ENCODE measurements around the gene DIS3L. TPM values are rescaled to one million over a fixed set of nuclear protein-coding genes. Genes with fewer than 3 reads are reported as not detected.
"Not testable (repeated sequence)": the region's sequence is repeated elsewhere in the genome, so short reads cannot be mapped to it uniquely, and the experiment has no call there.

Gene DIS3L
- total RNA-seq, 3 donors from 2014 or later = 15.5 to 31.9 (median 23.9) TPM

DNA sequence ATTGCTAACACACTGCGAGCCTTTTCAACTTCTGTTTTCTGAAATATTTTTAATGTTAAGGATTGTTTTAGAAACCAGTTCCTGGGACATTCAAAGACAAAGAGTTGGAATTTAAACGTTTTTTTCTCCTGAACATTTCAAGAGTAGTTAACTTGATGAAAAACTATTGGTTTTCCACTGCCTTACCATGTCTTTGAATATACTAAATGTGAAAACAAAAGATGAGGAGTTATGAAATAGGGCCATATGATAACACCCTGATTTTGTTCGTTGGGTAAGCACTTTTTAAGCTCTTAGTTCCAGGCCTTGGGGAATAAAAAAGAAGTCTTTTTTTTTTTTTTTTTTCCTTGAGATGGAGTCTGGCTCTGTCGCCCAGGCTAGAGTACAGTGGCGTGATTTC, 2.8 kb downstream of the DIS3L start:
- no peaks in the 10 kb centered on the region for H3K9me3 ChIP-seq
- intact Hi-C loops (cut with DNase I, micrococcal nuclease) = no loop called here
- no peak overlapping the region for H3K4me3 ChIP-seq
- DNase-seq (no peak), ATAC-seq (no peak)
- H3K36me3 ChIP-seq (ENCODE audit: low read depth) = no peaks in the 10 kb centered on the region
- TF ChIP-seq, protein P1, sequence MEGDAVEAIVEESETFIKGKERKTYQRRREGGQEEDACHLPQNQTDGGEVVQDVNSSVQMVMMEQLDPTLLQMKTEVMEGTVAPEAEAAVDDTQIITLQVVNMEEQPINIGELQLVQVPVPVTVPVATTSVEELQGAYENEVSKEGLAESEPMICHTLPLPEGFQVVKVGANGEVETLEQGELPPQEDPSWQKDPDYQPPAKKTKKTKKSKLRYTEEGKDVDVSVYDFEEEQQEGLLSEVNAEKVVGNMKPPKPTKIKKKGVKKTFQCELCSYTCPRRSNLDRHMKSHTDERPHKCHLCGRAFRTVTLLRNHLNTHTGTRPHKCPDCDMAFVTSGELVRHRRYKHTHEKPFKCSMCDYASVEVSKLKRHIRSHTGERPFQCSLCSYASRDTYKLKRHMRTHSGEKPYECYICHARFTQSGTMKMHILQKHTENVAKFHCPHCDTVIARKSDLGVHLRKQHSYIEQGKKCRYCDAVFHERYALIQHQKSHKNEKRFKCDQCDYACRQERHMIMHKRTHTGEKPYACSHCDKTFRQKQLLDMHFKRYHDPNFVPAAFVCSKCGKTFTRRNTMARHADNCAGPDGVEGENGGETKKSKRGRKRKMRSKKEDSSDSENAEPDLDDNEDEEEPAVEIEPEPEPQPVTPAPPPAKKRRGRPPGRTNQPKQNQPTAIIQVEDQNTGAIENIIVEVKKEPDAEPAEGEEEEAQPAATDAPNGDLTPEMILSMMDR (IDR thresholded peaks at IDR 0.05) = no peak
- H3K4me1 ChIP-seq (ENCODE audit: low read depth) = peaks cover 25% of the 10 kb centered on the region

DNA sequence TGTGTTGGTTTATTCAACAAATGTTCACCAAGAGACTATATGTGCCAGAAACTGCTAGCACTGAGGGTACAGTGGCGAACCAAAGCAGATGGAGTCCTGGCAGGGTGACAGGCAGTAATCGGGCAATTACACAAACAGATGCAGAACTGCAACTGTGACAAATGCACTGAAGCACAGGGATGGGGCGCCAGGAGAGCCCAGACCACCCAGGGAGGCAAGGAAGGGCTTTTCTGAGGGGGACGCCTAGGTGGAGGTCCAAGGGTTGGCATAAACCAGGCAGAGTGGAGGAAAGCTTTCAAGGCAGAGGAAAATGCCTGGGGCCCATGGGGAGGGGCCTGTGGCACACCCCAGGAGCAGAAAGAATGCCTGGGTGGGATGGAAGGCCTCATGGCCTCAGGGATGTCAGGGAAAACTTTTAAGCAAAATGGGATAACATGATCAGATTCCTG, 5.5 kb downstream of the DIS3L start:
- Histone ChIP-seq H3K36me3 (ENCODE audit: low read depth) (no peaks in the 10 kb centered on the region), H3K4me1 (ENCODE audit: low read depth) (peaks cover 16% of the 10 kb centered on the region), H3K4me3 (no peak overlapping the region), H3K9me3 (no peaks in the 10 kb centered on the region)
- DNase-seq = no peak
- TF ChIP-seq, protein P1 (IDR thresholded peaks at IDR 0.05) = no peak
- no peak for ATAC-seq
- intact Hi-C loops (cut with DNase I, micrococcal nuclease) = no loop called here

DNA sequence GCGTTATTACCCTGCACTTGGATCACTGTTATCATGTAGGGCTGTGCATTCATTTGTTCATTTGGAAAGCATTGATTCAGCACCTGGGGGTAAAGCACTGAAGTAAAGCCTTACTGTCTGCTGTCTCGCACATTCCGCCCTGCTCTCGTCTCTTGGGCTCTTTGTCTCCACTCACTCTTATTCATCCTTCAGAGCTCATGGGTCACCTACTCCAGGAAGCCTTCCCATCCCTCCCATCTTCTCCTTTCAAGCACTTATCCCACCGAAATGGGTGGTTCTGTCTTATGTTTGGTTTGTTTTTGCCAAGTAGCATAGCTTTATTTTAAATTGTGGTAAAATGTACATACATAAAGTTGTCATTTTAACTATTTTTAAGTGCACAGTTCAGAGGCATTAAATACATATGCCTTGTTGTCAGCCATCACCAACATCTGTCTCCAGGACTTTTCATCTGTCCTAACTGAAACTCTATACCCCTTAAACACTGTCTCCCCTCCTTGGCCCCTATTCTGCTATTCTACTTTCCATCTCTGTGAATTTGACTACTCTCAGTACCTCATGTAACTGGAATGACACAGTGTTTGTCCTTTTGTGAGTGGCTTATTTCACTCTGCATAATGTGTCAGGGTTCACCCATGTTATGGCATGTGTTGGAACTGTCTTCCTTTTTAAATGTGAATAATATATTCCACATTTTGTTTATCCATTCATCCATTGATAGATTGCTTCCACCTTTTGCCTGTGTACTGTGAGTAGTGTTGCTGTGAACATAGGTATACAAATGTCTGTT, 9.3 kb downstream of the DIS3L start:
- ATAC-seq (no peak), DNase-seq (no peak)
- TF ChIP-seq, protein P1 (IDR thresholded peaks at IDR 0.05) = no peak
- intact Hi-C loops (cut with DNase I, micrococcal nuclease) = no loop called here
- Histone ChIP-seq H3K4me1 (ENCODE audit: low read depth) (peaks cover 4% of the 10 kb centered on the region), H3K4me3 (no peak overlapping the region), H3K36me3 (ENCODE audit: low read depth) (no peaks in the 10 kb centered on the region), H3K9me3 (no peaks in the 10 kb centered on the region)

DNA sequence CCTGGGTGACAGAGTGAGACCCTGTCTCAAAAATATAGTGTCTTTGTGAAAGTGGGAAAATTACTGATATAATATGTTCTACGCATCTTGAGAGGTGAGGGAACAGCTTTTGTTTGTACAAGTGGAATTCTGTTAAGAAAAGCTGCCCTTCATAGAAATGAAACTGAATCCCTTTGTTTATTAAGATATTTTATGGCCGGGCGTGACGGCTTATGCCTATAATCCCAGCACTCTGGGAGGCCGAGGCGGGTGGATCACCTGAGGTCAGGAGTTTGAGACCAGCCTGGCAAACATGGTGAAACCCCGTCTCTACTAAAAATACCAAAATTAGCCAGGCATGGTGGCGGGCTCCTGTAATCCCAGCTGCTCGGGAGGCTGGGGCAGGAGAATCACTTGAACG, 11.1 kb downstream of the DIS3L start:
- peak in 2 of 3 donors; percentile 69 to 82 for DNase-seq
- intact Hi-C loops (cut with DNase I, micrococcal nuclease); H3K4me3 ChIP-seq; H3K9me3 ChIP-seq; H3K36me3 ChIP-seq (ENCODE audit: low read depth); H3K4me1 ChIP-seq (ENCODE audit: low read depth): not testable (repeated sequence)
- ATAC-seq = peak; percentile 83

DNA sequence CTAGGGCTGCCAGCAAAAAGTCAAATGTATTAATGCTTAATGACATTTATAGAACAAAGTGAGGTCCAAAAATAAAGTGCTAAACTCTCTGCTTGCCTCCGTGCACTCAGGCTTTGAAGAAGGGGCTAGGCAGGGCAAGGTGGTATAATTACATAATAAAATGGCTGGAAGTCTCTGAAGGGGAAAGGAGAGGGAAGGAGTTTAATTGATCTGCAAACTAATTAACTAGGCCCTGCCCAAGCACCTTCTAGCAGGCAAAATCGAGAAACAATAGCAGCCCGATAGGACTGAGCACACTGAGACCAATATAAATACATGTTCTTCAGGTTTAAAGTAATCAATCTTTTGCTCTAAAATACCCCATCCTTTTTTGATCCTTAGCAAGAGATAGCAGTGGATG, 13.0 kb downstream of the DIS3L start:
- Histone ChIP-seq H3K4me3 (no peak overlapping the region), H3K9me3 (no peaks in the 10 kb centered on the region), H3K4me1 (ENCODE audit: low read depth) (peaks cover 4% of the 10 kb centered on the region), H3K36me3 (ENCODE audit: low read depth) (no peaks in the 10 kb centered on the region)
- TF ChIP-seq, protein P1 (IDR thresholded peaks at IDR 0.05) = no peak
- intact Hi-C loops (cut with DNase I, micrococcal nuclease) = no loop called here
- no peak for DNase-seq
- peak; percentile 54 for ATAC-seq

DNA sequence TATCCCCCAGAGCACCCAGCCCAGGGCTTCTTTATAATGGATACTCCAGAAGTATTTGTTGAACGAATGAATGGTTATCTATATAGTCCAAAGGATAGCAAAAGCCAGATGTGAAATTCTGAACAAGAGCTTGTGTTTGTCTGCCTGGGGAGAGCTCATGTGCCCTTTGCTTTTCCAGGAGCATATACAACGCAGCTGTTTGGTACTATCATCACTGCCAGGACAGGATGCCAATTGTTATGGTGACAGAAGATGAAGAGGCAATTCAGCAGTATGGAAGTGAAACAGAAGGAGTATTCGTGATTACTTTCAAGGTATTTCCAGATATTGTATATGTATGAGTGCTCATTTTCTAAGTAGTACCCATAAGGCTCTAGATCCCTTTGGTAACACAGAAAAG, 15.2 kb downstream of the DIS3L start:
- peaks cover 4% of the 10 kb centered on the region for H3K4me1 ChIP-seq (ENCODE audit: low read depth)
- DNase-seq = no peak
- ATAC-seq = no peak
- no peak overlapping the region for H3K4me3 ChIP-seq
- TF ChIP-seq, protein P1 (IDR thresholded peaks at IDR 0.05) = no peak
- H3K36me3 ChIP-seq (ENCODE audit: low read depth) = no peaks in the 10 kb centered on the region
- intact Hi-C loops (cut with DNase I, micrococcal nuclease) = no loop called here
- no peaks in the 10 kb centered on the region for H3K9me3 ChIP-seq

All from mucosa of descending colon (tissue), 3 donors.